K562 (cell line): ENCODE data around the gene PAFAH1B1. TPM values are rescaled to one million over a fixed set of nuclear protein-coding genes. Genes with fewer than 3 reads are reported as not detected.
A peak's percentile ranks its signal among the peaks of the same experiment; 100 is the strongest.

ENCODE experiments used
- BCL6 ChIP-seq: fragments of 250-450 bp; sonication (Bioruptor Pico); IDR thresholded peaks from 2 replicates; pipeline ENCODE4 v1.4.0; 2020
- BDP1 ChIP-seq: IDR thresholded peaks from 3 replicates; pipeline ENCODE4 v1.6.1; 2011; ENCODE audit not compliant: insufficient read length, insufficient read depth
- CCNT2 ChIP-seq: IDR thresholded peaks from 2 replicates; pipeline ENCODE4 v1.6.1; 2011; ENCODE audit warnings: borderline replicate concordance, low read depth, mild to moderate bottlenecking, moderate library complexity, mixed read lengths, low read length; ENCODE audit not compliant: insufficient read length; ENCODE audit errors: extremely low read depth
- DACH1 ChIP-seq: fragments of 450-650 bp; IDR thresholded peaks from 2 replicates; pipeline ENCODE4 v1.6.1; 2018; ENCODE audit not compliant: partially characterized antibody
- DIDO1 ChIP-seq: fragments of 450-650 bp; IDR thresholded peaks from 2 replicates; pipeline ENCODE4 v1.6.1; 2016; ENCODE audit warnings: low read depth, missing biosample characterization, missing genetic modification characterization
- EP300 ChIP-seq: IDR thresholded peaks from 2 replicates; pipeline ENCODE4 v1.6.1; 2012; ENCODE audit warnings: low read length, improper control_type of control experiment
- FOXA1 ChIP-seq: fragments of 450-650 bp; IDR thresholded peaks from 2 replicates; pipeline ENCODE4 v1.6.1; 2016; ENCODE audit warnings: mild to moderate bottlenecking, borderline replicate concordance
- GATAD2A ChIP-seq: fragments of 450-650 bp; IDR thresholded peaks from 2 replicates; pipeline ENCODE4 v1.6.1; 2017
- MTA1 ChIP-seq: fragments of 450-650 bp; IDR thresholded peaks from 2 replicates; pipeline ENCODE4 v1.6.1; 2017; ENCODE audit warnings: borderline replicate concordance
- NR2F6 ChIP-seq: fragments of 450-650 bp; formaldehyde crosslinking; IDR thresholded peaks from 2 replicates; pipeline ENCODE4 v1.4.0; 2020; ENCODE audit warnings: mild to moderate bottlenecking
- NUFIP1 ChIP-seq: fragments of 450-650 bp; IDR thresholded peaks from 2 replicates; pipeline ENCODE4 v1.6.1; 2018; ENCODE audit not compliant: partially characterized antibody
- SMAD3 ChIP-seq: fragments of 450-650 bp; formaldehyde crosslinking; conservative IDR thresholded peaks from 2 replicates; pipeline ENCODE4 v1.4.0; 2020; ENCODE audit warnings: mild to moderate bottlenecking
- U2AF1 ChIP-seq: fragments of 200-400 bp; formaldehyde crosslinking; optimal IDR thresholded peaks from 2 replicates; pipeline ENCODE3; 2017; ENCODE audit warnings: mild to moderate bottlenecking, low read depth, low read length, moderate library complexity
- ZNF717 ChIP-seq: fragments of 250-450 bp; sonication (Bioruptor Pico); IDR thresholded peaks from 2 replicates; pipeline ENCODE4 v1.5.0; 2021
- ZNF764 ChIP-seq: fragments of 250-450 bp; sonication (Bioruptor Pico); IDR thresholded peaks from 2 replicates; pipeline ENCODE4 v1.4.0; 2020; ENCODE audit warnings: low read depth, mild to moderate bottlenecking, moderate library complexity
- ZNF785 ChIP-seq: fragments of 250-450 bp; sonication (Bioruptor Pico); IDR thresholded peaks from 2 replicates; pipeline ENCODE4 v1.4.0; 2020; ENCODE audit warnings: mild to moderate bottlenecking
- polyA plus RNA-seq, 8 experiments: library from polyadenylated mRNA; depleted of rRNA in 4 of 8; stranded (reverse) in 5 of 8; unstranded in 3 of 8; fragments of >200 nt; fragmentation: Nextera tagmentation in 2 of 8; fragmentation: Illumina TruSeq in 1 of 8; extraction: Ambion mirVana in 2 of 8; extraction: Trizol in 1 of 8; gene quantifications; 2 replicates each; pipeline versions ENCODE4 v1.2.1 to v1.2.3, GENCODE V29; 2011 to 2014; ENCODE audit warnings: inconsistent platforms in 1 of 8, missing spikeins in 1 of 8
- total RNA-seq, 7 experiments: library from RNA; depleted of rRNA in 6 of 7; stranded (reverse); fragments of >200 nt in 6 of 7; fragmentation: Illumina TruSeq in 2 of 7; extraction: Trizol in 2 of 7; gene quantifications; 2 replicates each; pipeline versions ENCODE4 v1.2.1 to v1.2.3, GENCODE V29; 2011 to 2021; ENCODE audit warnings: low replicate concordance in 1 of 7
- TF ChIP-seq, protein P1 (sequence below): sonication (generic); formaldehyde crosslinking; IDR thresholded peaks from 2 replicates; pipeline ENCODE4 v1.8.1; 2023; ENCODE audit warnings: mild to moderate bottlenecking, missing genetic modification reagents, moderate library complexity
- TF ChIP-seq, protein P2 (sequence below): fragments of 450-650 bp; IDR thresholded peaks from 2 replicates; pipeline ENCODE4 v1.6.1; 2016; ENCODE audit warnings: mild to moderate bottlenecking, moderate library complexity

PAFAH1B1 gene
- total and polyA plus RNA-seq, 9 of the 15 experiments (the other 6 are each of a cell fraction or from before 2014, with no cell fraction given), result 23.3 to 66.4 (median 40.2) TPM

DNA sequence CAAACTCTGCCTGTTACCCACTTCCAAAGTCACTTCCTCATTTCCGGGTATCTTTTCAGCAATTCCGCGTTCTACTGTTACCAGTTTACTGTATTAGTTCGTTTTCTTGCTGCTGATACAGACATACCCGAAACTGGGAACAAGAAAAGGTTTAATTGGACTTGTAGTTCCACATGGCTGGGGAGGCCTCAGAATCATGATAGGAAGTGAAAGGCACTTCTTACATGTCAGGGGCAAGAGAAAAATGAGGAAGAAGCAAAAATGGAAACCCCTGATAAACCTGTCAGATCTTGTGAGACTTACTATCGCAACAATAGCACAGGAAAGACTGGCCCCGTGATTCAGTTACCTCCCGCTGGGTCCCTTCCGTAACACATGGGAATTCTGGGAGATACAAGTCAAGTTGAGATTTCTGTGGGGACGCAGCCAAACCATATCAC, 30.9 kb downstream of the PAFAH1B1 start (continued):
- TF ChIP-seq BCL6 (CRISPR knock-in tag) (no peak), EP300 (peak; percentile 77), NR2F6 (CRISPR knock-in tag) (no peak), ZNF717 (CRISPR knock-in tag) (no peak), CCNT2 (no peak), ZNF785 (CRISPR knock-in tag) (no peak), DIDO1 (tag) (no peak), FOXA1 (no peak), ZNF764 (CRISPR knock-in tag) (no peak), MTA1 (peak; percentile 60; the same call in 1 of the 2 replicates), DACH1 (peak; percentile 8), SMAD3 (CRISPR knock-in tag) (no peak), GATAD2A (no peak), BDP1 (no peak), U2AF1 (no peak), NUFIP1 (no peak)
- TF ChIP-seq, protein P1, sequence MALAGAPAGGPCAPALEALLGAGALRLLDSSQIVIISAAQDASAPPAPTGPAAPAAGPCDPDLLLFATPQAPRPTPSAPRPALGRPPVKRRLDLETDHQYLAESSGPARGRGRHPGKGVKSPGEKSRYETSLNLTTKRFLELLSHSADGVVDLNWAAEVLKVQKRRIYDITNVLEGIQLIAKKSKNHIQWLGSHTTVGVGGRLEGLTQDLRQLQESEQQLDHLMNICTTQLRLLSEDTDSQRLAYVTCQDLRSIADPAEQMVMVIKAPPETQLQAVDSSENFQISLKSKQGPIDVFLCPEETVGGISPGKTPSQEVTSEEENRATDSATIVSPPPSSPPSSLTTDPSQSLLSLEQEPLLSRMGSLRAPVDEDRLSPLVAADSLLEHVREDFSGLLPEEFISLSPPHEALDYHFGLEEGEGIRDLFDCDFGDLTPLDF, result no peak
- TF ChIP-seq, protein P2, sequence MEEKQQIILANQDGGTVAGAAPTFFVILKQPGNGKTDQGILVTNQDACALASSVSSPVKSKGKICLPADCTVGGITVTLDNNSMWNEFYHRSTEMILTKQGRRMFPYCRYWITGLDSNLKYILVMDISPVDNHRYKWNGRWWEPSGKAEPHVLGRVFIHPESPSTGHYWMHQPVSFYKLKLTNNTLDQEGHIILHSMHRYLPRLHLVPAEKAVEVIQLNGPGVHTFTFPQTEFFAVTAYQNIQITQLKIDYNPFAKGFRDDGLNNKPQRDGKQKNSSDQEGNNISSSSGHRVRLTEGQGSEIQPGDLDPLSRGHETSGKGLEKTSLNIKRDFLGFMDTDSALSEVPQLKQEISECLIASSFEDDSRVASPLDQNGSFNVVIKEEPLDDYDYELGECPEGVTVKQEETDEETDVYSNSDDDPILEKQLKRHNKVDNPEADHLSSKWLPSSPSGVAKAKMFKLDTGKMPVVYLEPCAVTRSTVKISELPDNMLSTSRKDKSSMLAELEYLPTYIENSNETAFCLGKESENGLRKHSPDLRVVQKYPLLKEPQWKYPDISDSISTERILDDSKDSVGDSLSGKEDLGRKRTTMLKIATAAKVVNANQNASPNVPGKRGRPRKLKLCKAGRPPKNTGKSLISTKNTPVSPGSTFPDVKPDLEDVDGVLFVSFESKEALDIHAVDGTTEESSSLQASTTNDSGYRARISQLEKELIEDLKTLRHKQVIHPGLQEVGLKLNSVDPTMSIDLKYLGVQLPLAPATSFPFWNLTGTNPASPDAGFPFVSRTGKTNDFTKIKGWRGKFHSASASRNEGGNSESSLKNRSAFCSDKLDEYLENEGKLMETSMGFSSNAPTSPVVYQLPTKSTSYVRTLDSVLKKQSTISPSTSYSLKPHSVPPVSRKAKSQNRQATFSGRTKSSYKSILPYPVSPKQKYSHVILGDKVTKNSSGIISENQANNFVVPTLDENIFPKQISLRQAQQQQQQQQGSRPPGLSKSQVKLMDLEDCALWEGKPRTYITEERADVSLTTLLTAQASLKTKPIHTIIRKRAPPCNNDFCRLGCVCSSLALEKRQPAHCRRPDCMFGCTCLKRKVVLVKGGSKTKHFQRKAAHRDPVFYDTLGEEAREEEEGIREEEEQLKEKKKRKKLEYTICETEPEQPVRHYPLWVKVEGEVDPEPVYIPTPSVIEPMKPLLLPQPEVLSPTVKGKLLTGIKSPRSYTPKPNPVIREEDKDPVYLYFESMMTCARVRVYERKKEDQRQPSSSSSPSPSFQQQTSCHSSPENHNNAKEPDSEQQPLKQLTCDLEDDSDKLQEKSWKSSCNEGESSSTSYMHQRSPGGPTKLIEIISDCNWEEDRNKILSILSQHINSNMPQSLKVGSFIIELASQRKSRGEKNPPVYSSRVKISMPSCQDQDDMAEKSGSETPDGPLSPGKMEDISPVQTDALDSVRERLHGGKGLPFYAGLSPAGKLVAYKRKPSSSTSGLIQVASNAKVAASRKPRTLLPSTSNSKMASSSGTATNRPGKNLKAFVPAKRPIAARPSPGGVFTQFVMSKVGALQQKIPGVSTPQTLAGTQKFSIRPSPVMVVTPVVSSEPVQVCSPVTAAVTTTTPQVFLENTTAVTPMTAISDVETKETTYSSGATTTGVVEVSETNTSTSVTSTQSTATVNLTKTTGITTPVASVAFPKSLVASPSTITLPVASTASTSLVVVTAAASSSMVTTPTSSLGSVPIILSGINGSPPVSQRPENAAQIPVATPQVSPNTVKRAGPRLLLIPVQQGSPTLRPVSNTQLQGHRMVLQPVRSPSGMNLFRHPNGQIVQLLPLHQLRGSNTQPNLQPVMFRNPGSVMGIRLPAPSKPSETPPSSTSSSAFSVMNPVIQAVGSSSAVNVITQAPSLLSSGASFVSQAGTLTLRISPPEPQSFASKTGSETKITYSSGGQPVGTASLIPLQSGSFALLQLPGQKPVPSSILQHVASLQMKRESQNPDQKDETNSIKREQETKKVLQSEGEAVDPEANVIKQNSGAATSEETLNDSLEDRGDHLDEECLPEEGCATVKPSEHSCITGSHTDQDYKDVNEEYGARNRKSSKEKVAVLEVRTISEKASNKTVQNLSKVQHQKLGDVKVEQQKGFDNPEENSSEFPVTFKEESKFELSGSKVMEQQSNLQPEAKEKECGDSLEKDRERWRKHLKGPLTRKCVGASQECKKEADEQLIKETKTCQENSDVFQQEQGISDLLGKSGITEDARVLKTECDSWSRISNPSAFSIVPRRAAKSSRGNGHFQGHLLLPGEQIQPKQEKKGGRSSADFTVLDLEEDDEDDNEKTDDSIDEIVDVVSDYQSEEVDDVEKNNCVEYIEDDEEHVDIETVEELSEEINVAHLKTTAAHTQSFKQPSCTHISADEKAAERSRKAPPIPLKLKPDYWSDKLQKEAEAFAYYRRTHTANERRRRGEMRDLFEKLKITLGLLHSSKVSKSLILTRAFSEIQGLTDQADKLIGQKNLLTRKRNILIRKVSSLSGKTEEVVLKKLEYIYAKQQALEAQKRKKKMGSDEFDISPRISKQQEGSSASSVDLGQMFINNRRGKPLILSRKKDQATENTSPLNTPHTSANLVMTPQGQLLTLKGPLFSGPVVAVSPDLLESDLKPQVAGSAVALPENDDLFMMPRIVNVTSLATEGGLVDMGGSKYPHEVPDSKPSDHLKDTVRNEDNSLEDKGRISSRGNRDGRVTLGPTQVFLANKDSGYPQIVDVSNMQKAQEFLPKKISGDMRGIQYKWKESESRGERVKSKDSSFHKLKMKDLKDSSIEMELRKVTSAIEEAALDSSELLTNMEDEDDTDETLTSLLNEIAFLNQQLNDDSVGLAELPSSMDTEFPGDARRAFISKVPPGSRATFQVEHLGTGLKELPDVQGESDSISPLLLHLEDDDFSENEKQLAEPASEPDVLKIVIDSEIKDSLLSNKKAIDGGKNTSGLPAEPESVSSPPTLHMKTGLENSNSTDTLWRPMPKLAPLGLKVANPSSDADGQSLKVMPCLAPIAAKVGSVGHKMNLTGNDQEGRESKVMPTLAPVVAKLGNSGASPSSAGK, result no peak
